ENCODE results near the gene PAFAH1B2. TPM values are rescaled to one million over a fixed set of nuclear protein-coding genes. Genes with fewer than 3 reads are reported as not detected.
"Not testable (repeated sequence)": the region's sequence is repeated elsewhere in the genome, so short reads cannot be mapped to it uniquely, and the experiment has no call there.

PAFAH1B2 gene
- polyA plus RNA-seq, 1 experiment: 51.2 TPM

DNA sequence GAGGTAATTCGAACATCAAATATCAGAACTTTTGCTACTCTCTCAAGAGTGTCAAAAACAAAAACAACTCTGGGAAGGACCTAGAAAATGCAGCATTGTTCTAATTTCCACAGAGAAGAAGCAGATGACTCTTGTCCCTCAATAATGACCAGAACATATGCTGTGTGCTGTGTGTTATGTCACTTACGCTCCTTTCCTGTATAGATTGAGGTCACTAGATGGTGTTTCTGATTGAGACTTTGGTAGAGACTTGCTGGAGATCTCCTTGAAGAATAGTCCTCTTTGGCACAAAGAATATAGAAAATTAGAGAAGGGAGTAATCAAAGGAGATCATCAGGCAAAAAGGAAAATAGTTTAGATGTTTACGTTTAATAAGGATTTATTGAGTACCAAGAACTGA, 43.5 kb upstream of the PAFAH1B2 start:
- Histone ChIP-seq H3K27me3 (ENCODE audit: control insufficient read depth, insufficient read depth, low read length) (no peaks in the 10 kb centered on the region), H3K36me3 (ENCODE audit: control insufficient read depth, insufficient read depth, low read length) (no peaks in the 10 kb centered on the region), H3K4me3 (ENCODE audit: low read depth, low read length) (no peak overlapping the region)
- CTCF ChIA-PET: interaction anchor here (1.0 kb wide), 1 partner anchor 309 kb away, joined by 3 read pairs; the partner anchor contains the start of gene APOA5
- no peak for DNase-seq (ENCODE audit: low read depth)
- TF ChIP-seq, protein P1, sequence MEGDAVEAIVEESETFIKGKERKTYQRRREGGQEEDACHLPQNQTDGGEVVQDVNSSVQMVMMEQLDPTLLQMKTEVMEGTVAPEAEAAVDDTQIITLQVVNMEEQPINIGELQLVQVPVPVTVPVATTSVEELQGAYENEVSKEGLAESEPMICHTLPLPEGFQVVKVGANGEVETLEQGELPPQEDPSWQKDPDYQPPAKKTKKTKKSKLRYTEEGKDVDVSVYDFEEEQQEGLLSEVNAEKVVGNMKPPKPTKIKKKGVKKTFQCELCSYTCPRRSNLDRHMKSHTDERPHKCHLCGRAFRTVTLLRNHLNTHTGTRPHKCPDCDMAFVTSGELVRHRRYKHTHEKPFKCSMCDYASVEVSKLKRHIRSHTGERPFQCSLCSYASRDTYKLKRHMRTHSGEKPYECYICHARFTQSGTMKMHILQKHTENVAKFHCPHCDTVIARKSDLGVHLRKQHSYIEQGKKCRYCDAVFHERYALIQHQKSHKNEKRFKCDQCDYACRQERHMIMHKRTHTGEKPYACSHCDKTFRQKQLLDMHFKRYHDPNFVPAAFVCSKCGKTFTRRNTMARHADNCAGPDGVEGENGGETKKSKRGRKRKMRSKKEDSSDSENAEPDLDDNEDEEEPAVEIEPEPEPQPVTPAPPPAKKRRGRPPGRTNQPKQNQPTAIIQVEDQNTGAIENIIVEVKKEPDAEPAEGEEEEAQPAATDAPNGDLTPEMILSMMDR (IDR thresholded peaks at IDR 0.05; ENCODE audit: insufficient read depth, low read depth, low read length): no peak
- POLR2A ChIA-PET: no interaction called here

DNA sequence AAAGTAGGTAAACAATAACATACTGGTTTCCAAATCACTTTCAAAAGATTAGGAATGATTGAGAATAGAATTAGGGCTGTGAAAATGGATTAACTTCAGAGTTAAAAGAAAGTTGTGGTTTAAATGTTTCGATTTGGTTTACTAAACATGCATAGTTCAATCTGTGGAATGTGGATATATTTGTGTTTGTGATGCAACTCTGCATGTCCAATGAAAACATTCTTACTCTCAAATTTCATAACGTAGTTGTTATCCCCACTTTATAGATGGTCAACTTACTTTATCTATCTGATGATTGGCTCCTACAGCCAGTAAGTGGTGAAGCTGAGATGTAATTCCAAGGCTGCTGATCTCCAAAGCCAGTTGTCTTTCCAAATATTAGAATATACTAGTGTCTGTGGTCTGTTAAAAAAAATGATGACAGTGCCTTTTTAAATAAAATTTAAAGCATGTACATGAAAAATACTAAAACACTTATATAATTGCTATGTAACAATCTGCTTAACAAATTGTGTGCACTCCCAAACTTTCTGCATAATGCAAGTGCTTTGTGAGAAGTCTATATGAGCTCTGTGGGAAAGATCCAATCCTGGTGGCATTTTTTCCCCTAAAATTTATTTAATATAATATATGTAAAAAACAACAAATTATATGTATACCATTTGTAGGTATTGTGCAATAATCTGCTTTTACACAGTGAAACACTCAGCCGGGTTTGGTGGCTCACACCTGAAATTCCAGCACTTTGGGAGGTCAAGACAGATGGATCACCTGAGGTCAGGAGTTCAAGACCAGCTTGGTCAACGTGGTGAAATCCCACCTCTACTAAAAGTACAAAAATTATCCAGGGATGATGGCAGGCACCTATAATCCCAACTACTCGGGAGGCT, 36.1 kb upstream of the PAFAH1B2 start:
- Histone ChIP-seq H3K27me3 (ENCODE audit: control insufficient read depth, insufficient read depth, low read length) (no peaks in the 10 kb centered on the region), H3K4me3 (ENCODE audit: low read depth, low read length) (no peak overlapping the region), H3K36me3 (ENCODE audit: control insufficient read depth, insufficient read depth, low read length) (no peaks in the 10 kb centered on the region)
- TF ChIP-seq, protein P1 (IDR thresholded peaks at IDR 0.05; ENCODE audit: insufficient read depth, low read depth, low read length): no peak
- CTCF ChIA-PET: interaction anchor here (0.8 to 10.8 kb wide), 9 partner anchors 26 to 375 kb away, joined by 3 to 165 read pairs (median 4); partner anchors contain the start of genes APOA5 and ZPR1
- POLR2A ChIA-PET: no interaction called here
- DNase-seq (ENCODE audit: low read depth): no peak

DNA sequence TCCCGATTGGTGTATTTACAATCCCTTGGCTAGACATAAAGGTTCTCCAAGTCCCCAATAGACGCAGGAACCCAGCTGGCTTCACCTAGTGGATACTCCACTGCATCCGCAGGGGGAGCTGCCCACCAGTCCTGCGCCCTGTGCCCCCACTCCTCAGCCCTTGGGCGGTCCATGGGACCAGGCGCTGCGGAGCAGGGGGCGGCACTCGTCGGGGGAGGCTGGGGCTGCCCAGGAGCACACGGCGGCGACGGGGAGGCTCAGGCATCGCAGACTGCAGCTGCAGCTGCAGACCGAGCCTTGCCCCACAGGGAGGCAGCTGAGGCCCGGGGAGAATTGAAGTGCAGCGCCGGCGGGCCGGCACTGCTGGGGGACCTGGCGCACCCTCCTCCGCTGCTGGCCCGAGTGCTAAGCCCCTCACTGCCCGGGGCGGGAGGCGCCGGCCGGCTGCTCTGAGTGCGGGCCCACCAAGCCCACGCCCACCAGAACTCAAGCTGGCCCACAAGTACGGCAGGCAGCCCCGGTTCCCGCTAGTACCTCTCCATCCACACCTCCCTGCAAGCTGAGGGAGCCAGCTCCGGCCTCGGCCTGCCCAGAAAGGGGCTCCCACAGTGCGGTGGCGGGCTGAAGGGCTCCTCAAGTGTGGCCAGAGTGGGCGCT, 33.7 kb upstream of the PAFAH1B2 start:
- DNase-seq (ENCODE audit: low read depth): no peak
- no peak overlapping the region for H3K4me3 ChIP-seq (ENCODE audit: low read depth, low read length)
- no peaks in the 10 kb centered on the region for H3K36me3 ChIP-seq (ENCODE audit: control insufficient read depth, insufficient read depth, low read length)
- TF ChIP-seq, protein P1 (IDR thresholded peaks at IDR 0.05; ENCODE audit: insufficient read depth, low read depth, low read length): no peak
- H3K27me3 ChIP-seq (ENCODE audit: control insufficient read depth, insufficient read depth, low read length): no peaks in the 10 kb centered on the region
- POLR2A ChIA-PET: no interaction called here
- CTCF ChIA-PET: interaction anchor here (1.2 to 10.8 kb wide), 5 partner anchors 9 to 320 kb away, joined by 4 to 165 read pairs (median 8); partner anchors contain the start of genes APOA5, PAFAH1B2 and ZPR1

DNA sequence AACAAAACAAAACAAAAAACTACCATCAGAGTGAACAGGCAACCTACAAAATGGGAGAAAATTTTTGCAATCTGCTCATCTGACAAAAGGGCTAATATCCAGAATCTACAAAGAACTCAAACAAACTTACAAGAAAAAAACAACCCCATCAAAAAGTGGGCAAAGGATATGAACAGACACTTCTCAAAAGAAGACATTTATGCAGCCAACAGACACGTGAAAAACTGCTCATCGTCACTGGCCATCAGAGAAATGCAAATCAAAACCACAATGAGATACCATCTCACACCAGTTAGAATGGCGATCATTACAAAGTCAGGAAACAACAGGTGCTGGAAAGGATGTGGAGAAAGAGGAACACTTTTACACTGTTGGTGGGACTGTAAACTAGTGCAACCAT, 31.6 kb upstream of the PAFAH1B2 start:
- DNase-seq (ENCODE audit: low read depth); POLR2A ChIA-PET; H3K4me3 ChIP-seq (ENCODE audit: low read depth, low read length); H3K36me3 ChIP-seq (ENCODE audit: control insufficient read depth, insufficient read depth, low read length); CTCF ChIA-PET; H3K27me3 ChIP-seq (ENCODE audit: control insufficient read depth, insufficient read depth, low read length): not testable (repeated sequence)

DNA sequence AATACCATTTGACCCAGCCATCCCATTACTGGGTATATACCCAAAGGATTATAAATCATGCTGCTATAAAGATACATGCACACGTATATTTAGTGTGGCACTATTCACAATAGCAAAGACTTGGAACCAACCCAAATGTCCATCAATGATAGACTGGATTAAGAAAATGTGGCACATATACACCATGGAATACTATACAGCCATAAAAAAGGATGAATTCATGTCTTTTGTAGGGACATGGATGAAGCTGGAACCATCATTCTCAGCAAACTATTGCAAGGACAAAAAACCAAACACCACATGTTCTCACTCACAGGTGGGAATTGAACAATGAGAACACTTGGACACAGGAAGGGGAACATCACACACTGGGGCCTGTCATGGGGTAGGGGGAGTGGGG, 31.1 kb upstream of the PAFAH1B2 start:
- CTCF ChIA-PET; H3K4me3 ChIP-seq (ENCODE audit: low read depth, low read length); H3K36me3 ChIP-seq (ENCODE audit: control insufficient read depth, insufficient read depth, low read length); H3K27me3 ChIP-seq (ENCODE audit: control insufficient read depth, insufficient read depth, low read length); DNase-seq (ENCODE audit: low read depth); POLR2A ChIA-PET: not testable (repeated sequence)

DNA sequence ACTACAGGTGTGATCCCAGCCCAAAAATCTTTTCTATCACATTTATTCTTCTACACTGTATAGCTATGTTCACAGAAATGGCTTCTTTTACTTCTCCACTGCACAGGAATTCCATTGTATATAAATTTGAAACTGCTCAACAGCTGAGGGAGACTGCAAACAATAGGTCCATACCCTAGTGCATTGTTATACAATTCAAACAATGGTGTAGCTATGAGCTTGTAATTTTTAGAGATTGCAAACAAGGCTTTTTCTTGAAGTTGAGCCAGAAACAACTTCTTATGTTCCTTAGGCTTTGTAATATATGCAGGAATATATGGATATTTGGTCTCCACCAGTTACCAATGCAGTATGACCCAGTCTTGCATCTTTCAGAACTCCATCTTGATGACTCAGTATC, 26.4 kb upstream of the PAFAH1B2 start:
- H3K4me3 ChIP-seq (ENCODE audit: low read depth, low read length): no peak overlapping the region
- ChIA-PET POLR2A (no interaction called here), CTCF (interaction anchor here (0.7 to 1.3 kb wide), 2 partner anchors 11 to 326 kb away, joined by 3 to 4 read pairs; partner anchors contain the start of gene APOA5)
- no peaks in the 10 kb centered on the region for H3K36me3 ChIP-seq (ENCODE audit: control insufficient read depth, insufficient read depth, low read length)
- DNase-seq (ENCODE audit: low read depth): no peak
- TF ChIP-seq, protein P1 (IDR thresholded peaks at IDR 0.05; ENCODE audit: insufficient read depth, low read depth, low read length): no peak
- no peaks in the 10 kb centered on the region for H3K27me3 ChIP-seq (ENCODE audit: control insufficient read depth, insufficient read depth, low read length)
